ENCODE results near the gene GIPC2.
"Not testable (repeated sequence)": the region's sequence is repeated elsewhere in the genome, so short reads cannot be mapped to it uniquely, and the experiment has no call there.

Gene GIPC2

DNA sequence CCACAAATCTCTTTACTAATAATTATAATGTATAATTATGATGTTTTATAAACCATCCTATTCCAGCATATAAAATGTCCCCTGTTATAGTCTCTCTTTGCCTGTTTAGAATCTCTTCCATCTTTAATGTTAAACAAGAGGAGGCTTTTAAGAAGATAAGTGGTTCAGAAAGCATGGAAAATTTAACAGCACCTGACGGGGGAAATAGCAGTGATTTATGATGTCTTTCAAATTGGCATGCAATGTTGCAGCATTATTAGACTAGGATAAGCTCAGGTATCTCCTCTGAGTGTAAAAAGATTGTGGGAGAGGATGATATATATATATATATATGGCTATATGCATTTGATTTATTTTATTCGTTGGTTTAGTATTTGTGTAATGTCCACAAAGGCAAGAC, 24.4 kb downstream of the GIPC2 start:
- no peak for DNase-seq

DNA sequence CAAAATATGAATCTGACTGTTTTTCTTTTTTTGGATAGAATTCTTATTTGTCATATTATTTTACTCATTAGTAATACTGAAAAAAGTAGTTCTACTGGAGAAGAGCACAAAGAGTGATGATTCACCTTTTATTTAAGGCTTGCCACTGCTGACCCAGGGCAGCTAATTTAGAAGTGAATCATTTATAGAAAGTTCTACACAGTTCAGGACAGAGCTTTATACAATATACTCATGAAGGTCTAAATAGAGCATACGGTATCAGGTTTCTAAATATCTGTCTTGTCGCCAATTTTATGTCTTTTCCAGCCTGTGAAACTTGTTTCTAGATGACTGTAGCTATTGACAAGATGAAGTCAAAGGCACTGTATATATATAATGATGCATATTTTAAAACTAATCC, 25.0 kb downstream of the GIPC2 start:
- DNase-seq, result no peak

DNA sequence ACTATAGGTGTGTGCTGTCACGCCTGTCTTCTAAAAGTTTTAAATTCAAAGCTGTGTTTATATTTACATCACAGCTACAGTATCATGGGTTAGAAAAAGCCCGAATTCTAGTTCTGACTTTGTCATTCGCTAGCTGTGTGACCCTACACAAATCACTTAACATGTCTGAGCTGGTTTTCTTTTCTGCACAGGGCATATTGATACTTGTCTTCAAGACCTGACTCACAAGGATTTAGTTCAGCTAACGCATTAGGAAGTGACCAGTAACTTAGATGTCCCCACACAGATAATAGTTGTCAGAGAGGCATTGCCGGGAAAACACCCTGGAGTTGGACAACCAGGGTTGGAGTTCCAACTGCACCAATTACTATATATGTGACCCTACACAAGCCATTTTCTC, 25.9 kb downstream of the GIPC2 start:
- DNase-seq, result no peak

DNA sequence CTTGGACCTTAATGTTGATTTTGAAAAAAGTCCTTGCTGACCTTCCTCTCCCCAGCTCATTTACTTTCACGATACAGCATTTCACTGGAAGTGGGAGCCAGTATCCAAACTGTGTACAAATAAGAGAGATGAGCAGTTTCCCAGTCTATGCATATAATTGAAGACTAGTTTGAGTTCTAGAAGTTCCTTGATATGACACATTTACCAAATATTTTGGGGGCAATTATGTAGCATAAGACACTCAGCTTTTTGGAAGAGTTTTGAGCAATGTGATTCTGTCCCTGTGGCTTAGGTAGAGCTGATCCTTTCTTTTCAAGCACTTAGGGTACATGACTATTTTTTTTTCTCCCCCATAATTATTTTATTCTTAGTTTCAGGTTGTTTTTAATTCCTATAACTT, 26.4 kb downstream of the GIPC2 start:
- no peak for DNase-seq

DNA sequence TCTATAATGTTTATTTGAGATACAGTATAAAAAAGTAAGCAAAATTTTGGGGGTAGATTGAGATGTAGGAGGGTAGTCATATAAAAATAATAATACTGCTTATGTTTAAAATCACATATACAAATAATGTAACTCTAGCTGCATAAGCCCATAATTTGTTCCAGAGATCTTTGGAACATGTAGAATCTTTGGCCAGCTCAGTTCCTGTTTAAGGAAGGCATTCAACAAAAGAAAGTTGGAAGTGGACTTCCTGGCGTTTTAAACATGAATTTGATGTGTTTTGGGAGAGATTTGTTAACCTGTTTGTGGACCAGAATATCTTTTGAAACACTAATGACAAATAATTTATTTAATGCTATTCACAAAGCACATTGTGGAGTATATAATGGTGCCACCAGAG, 27.7 kb downstream of the GIPC2 start:
- no peak for DNase-seq

DNA sequence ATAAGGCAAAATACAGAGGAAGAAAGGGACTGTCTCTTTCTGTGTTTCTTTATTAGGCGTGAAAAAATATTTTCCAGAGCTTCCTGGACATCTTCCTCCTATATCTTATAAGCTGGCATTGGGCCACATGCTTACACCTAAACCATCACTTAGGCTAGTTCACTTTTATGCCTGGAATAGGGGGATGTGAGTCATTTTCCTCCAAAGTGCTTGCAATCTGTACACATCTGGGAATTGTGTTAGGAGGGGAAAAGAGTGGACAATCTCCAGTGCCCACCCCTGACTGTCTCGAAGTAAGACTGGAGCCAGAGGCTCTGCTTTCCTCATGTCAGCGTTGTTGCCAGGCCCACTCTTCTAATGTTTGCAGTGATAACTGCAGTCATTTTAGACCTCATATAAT, 29.9 kb downstream of the GIPC2 start:
- DNase-seq, result no peak

DNA sequence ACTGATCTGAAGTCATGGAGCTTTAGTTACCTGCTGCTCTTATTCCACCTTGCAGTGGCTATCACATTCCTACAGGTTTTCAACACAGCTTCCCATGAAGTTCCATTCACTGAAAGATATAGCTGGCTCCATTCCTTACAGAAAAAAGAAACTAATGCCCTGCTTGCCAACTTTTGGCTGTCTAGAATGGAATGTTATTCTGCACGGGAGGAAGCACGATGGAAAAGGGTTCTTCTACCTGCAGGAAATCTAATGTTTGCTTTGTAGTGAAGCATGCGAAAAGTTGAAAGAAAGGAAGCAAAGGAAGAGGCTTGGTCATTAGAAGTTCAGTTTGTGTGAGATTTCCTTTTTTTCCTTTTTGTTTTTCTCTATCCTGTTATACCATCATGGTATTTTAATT, 32.6 kb downstream of the GIPC2 start:
- DNase-seq, result no peak

DNA sequence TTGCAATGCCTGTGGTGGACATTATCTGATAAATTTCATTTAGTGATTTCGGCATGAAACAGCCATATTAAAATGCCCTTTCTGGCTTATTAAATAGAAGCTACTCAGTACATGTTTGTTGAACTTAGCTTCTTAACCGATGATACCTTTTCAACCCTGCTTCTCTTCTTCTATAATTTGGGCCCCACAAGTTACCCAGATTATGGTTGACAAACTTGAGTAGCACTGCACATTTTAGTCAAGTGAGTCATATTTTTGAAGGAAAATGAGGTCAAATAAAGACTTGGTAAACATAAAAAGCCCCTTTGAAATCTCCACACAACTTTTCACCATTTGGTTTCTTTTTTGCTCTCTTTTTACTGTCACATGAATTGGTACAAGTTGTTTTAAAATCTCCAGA, 33.8 kb downstream of the GIPC2 start:
- DNase-seq, result no peak

DNA sequence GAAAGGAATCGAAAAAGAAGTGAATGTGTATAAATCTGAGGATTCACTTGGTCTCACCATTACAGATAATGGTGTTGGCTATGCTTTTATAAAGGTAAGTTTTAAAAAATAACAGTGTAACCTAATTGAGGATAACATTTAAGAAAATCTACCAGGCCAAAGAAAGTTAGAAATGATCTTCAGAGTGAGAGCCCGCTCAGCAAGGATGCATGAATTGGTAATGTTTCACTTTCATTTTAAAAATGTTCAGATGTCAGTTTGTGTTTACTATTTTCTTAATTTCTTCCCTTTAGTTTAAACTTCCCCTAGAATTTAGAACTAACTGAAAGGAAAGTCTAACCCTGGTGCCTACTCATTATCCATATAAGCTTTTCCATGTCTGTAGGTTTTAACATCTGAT, 35.0 kb downstream of the GIPC2 start:
- no peak for DNase-seq

DNA sequence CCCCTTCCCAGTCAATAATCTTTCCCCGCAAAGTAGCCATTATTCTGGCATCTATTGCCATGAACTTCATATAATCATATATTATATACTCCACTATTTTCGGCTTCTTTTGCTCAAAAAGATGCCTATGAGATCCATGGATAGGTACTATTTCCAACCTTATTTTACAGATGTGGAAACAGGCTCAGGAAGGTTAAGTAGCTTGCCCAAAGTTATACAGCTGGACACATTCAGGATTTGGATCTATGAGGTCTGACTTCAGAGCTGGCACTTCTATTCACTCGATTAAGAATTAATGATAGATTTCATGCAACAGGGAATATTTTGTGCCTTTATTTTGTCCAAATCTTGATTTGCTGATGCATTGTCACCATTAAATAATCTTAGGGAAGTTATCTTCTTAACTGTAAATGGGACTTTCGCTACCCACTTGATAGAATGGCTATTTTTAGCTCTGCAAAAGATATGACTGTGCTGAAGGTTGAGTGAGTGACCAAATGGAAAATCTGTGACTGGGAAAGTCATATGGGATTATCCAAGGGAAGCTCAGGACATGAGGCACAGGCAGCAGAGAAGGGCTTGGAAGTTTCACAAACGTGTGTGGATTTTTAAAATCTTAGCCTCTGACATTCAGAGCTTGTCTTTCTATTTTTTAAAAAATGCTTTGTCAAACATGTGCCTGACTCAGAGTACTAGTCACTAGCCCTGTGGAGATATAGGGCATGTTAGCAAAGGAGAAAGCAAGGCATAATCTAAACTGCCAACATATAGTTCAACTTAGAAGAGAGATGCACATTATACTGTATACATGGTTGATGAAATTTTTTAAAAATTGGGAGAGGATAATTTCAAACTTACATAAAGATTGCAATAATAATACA, 36.5 kb downstream of the GIPC2 start:
- DNase-seq, result no peak

DNA sequence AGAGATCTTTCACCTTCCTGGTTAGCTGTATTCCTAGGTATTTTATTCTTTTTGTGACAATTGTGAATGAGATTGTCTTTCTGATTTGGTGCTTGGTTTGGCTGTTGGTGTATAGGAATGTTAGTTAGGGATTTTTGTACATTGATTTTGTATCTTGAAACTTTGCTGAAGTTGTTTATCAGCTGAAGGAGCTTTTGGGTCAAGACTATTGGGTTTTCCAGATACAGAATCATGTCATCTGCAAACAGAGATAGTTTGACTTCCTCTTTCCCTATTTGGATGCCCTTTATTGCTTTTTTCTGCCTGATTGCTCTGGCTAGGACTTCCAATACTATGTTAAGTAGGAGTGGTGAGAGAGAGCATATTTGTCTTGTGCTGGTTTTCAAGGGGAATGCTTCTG, 38.9 kb downstream of the GIPC2 start:
- DNase-seq, result not testable (repeated sequence)

DNA sequence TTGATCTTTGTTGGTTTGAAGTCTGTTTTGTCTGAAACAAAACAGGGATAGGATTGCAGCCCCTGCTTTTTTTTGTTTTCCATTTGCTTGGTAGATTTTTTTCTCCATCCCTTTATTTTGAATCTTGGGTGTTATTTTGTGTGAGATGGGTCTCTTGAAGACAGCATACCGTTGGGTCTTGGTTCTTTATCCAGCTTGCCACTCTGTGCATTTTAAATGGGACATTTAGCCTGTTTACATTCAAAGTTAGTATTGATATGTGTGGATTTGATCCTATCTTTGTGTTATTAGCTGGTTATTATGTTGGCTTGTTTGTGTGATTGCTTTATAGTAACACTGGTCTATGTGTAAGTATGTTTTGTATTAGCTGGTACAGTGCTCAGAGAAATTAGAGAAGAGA, 40.9 kb downstream of the GIPC2 start:
- no peak for DNase-seq

DNA sequence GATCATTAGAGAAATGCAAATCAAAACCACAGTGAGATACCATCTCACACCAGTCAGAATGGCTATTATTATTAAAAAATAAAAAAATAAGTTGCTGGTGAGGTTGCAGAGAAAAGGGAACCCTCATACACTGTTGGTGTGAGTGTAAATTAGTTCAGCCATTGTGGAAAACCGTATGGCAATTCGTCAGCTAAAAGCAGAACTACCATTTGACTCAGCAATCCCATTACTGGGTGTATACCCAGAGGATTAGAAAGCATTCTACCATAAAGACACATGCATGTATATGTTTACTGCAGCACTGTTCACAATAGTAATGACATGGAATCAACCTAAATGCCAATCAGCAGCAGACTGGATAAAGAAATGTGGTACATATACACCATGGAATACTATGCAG, 42.2 kb downstream of the GIPC2 start:
- no peak for DNase-seq

DNA sequence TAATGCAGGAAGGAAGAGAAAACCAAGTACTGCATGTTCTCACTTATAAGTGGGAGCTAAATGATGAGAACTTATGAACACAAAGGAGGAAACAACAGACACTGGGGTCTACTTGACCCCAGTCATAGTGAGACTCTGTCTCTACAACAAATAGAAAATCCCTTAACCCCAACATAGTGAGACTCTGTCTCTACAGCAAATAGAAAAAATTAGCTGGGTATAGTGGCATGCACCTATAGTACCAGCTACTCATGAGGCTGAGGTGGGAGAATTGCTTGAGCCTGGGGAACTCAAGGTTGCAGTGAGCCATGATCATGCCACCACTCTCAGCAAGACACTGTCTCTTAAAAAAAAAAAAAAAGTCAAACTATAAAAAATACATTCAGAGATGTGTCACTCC, 42.7 kb downstream of the GIPC2 start:
- no peak for DNase-seq

DNA sequence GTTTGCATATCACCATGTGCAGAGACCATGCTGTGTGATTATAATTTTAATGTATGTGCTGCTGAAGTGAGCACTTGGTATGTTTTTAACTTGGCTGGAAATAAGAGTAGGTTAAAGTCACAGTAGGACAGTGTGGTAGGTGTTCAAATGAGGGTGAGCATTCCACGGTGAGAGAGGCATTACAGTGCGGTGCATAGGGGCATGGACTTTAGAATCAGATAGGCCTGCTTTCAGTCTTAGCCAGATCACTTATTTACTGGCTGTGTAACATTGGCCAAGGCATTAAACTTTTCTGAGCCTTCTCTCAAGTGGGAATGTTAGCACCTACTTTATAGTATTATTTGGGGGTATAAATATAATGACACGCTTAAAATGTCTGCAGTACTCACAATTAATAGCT, 43.2 kb downstream of the GIPC2 start:
- DNase-seq, result no peak

DNA sequence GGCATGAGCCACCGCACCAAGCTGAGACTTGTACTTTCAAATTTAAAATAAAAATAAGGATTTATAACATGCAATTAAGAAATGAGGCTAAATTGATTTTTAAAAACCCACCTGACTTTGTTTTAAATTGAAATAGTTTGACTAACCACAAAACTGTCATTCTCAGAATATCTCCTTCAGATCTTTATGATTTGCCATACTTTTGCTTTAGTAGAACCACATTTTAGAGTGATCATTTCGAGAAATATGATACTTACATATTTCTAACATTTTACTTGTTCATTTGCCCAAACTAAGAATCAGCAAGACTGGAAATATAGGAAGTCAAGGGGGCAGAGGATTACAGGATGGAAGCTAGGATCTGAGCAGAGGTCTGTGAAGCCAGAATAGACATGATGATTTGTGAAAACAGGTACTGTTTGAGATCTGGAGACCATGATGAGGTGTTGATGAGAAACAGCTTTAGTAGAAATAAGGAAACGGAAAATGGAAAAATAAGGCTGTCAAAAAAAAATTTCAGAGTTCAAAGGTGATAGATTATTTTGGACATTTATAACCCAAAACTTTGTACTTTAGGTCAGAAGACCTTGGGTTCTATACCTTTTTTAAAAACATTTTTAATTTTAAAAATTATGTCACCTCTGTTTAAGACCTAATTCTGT, 44.8 kb downstream of the GIPC2 start:
- DNase-seq, result no peak

DNA sequence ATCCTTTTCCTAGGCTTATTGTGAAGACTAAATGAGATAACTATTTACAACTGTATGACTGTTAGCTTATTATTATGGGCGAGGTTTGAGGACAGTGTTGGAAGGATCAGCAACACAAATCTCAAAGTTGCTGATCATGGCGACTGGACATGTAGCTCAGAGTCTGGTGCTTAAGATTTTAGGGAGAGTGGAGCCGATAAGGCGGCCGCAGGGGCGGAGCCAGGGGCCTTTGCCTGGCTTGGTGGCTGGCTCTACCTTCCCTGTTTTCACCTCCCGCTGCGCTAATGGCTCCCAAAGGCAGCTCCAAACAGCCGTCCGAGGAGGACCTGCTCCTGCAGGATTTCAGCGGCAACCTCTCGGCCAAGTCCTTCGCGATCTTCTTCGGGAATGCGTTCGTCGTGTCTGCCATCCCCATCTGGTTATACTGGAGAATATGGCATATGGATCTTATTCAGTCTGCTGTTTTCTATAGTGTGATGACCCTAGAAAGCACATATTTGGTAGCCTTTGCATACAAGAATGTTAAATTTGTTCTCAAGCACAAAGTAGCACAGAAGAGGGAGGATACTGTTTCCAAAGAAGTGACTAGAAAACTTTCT, 45.5 kb downstream of the GIPC2 start:
- DNase-seq, result no peak

DNA sequence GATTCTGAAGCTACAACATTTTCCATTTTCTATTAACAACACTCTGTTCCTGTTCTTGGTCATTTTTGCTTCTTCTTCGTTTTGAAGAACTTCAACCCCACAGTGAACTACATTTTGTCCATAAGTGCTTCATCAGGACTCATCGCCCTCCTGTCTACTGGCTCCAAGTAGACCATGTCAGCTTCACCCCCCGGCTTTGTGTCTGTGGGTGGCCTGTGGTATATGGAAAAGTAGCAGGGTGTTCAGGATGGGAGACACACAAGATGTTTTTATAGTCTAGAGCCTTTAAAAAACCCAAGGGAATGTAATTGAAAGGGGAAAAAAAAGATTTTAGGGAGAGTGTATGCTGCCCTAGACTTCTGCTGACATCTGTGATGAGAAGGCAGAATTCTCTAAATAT, 46.1 kb downstream of the GIPC2 start:
- DNase-seq, result no peak

DNA sequence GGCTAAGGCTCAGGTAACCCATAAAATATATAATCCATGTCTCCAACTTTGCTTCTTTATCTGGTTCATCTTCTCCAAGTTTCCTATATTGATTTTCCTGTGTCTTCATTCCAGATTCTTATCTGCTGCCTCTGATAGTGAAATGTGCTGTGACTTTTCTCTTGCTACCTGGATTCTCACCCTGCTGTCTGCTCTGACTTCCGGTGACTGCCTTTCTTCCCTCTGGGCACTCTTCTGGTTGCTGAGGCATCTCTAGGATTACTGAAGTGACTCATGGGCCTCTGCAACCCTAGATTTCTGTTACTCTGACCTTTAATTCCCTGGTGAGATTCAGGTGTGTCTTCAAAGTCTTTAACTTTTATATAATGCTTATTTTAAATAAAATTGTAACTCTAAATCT, 46.9 kb downstream of the GIPC2 start:
- DNase-seq, result no peak

DNA sequence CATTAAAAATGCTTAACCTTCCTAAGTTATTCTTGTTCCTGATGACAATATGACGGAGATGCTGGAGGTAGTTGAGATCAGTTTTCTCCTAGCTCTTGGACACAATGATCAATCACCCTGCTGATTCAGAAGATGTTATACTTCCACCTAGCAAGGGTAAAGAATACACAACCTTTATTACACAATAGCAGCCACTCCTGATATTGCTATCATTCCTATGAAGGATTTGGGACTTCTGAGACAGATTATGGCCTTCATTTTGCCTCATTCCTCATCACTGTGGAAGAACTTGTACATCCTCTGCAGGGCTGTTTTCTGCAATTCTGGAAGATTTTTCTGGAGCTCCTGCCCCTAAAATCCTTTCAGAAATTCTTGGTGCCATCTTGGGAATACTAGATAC, 47.8 kb downstream of the GIPC2 start:
- DNase-seq, result no peak

DNA sequence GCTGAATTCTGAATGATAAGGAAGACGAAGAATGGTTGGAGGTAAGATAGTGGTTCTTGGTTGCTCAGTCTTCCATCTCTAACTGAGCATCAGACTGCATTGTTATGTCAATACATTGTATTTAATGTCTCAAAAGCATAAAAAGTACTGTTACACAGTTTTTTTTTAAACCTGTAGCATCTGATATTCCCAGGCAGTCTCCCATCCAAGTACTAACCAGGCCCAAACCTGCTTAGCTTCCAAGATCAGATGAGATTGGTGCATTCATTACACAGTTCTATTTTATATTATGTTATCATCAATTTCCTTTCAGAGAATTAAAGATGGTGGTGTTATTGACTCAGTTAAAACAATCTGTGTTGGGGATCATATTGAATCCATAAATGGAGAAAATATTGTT, 48.9 kb downstream of the GIPC2 start:
- no peak for DNase-seq

DNA sequence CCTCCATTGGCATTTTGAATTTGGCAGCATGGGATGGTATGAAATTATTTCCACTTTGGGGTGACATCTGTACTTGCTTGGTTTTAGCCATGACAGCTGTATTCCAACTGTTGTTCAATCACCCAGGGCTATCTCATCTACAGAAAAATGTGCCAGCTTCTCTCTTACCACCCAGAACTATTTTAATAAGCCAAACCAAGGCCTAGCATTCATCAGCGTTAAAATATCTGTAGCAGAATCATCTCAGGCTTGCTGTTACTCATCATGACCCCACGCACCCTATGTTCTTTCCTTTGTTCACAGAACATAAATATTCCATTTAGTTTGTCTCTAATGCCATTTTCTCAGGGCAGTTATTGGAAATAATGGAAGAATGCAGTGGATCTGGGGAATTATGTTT, 49.8 kb downstream of the GIPC2 start:
- DNase-seq, result no peak

DNA sequence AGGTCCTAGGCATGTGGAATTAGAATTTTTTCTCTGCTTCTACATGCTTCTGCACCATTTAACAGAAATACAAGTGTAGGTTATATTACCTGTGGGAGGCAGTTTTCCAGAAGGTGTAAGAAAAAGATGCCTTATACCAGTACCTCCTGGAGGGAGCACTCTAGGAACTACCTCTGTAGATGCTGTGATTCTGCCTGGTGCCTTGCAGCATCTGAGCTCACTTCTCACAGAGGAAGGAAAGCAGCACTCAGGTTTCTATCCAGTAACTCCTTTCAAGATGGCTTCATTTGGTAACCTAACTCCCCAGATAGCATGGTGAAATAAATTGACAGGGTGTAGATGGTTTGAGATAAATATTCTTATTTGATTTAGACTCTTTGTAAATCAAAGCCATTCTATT, 50.3 kb downstream of the GIPC2 start:
- DNase-seq, result no peak

DNA sequence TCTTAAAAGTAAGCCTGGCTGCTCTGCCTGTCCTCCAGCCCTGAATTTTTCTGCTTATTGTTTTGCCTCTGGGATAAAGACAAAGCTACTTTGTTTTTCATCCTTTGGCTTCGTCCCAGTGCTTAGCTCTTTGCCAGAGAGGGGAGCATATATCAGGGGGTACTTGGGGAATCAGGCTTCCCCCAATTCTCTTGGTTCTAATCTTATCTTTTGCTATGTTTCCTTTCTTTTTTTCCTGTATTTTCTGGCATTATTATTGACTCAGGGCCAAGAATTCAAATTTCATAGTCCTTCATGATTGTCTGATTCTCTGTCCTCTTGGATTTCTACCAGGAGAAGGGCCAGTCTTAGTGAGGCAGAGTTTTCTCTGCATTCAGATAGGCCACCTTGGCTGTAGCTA, 51.2 kb downstream of the GIPC2 start:
- no peak for DNase-seq
